GM18511 (cell line): ENCODE measurements around the gene HYI.

Experiments
- ATAC-seq: cut with Tn5 transposase; IDR thresholded peaks from one replicate; pipeline ENCODE4 v1.9.1; 2021; ENCODE audit warnings: mild to moderate bottlenecking, moderate library complexity; ENCODE audit not compliant: unreplicated experiment

HYI gene

DNA sequence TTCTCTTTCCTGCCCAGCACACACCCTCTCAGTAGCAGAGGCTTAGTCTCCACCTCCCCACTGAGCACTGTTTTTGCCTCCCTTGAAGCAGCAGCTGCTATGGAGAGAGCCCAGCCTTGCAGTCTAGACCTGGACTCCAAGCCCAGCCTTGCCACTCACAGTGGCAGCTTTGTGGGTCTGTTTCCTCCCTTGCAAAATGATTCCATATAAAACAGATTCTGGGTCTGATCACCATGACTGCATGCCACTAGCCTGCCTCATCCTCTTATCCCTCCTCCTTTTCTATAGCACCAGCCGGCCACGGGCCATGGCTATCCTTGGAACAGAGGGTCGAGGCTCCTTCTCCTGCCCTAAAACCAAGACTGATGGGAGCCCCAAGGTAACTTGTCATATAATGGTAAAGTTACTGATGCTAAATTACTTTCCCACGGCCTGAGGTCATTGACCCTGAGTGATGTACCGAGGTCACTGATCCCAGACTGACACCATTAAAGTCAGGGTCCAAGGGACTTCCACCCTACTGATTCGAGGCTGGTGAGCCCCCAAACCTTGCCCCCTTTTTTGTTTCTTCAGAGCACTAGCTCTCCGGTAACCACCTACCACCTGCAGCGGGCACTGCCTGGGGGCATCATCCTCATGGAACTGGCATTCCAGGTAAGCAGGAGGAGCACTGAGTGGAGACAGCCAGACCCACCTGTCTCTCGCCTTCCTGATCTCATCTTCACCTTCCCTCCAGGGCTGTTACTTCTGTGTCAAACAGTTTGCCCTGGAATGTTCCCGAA is 7.9 kb downstream of the HYI start:
- ATAC-seq: no peak

DNA sequence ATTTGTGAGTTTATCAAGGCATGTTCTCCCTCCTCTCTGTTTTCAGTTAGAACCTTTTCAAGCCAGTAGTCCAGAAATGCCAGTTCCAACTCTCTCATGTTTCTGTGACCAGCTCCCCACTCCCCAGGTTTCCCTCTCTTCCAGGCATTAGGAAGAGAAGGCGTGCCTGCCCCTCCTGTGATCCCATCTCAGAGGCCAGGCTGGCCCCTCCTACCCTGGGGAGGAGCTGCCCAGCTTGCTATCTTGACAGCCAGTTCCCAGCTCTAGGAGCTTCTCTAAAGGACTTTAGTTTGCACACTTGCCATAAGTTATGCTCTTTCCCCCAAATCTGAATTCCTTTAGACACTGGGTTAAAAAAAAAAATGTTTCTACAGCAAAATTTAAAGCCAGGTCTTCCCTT is 8.9 kb downstream of the HYI start:
- ATAC-seq: no peak

DNA sequence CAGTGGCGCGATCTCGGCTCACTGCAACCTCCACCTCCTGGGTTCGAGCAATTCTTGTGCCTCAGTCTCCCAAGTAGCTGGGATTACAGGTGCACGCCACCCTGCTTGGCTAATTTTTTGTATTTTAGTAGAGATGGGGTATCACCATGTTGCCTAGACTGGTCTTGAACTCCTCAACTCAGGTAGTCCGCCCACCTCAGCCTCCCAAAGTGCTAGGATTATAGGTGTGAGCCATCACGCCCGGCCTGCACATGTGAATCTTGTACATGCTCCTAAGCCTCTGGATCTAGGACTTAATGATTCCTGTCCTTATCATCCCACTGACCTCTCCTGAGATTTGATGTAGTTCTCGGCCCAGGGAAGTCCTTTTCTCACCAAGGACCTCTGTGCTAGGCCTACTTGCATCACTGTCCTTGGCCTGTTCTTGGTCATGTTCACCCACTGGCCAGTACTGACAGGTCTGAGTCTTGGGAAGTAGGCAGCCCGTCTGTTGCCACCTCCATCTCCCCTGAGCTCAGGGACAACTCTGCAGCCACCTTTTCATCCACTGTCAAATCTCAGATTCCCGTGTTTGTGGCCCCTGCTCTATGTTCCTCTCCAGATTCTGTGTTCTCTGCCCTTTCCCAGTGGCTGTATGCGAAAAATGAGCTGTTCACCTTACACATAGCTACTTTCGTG is 9.4 kb downstream of the HYI start:
- no peak for ATAC-seq

DNA sequence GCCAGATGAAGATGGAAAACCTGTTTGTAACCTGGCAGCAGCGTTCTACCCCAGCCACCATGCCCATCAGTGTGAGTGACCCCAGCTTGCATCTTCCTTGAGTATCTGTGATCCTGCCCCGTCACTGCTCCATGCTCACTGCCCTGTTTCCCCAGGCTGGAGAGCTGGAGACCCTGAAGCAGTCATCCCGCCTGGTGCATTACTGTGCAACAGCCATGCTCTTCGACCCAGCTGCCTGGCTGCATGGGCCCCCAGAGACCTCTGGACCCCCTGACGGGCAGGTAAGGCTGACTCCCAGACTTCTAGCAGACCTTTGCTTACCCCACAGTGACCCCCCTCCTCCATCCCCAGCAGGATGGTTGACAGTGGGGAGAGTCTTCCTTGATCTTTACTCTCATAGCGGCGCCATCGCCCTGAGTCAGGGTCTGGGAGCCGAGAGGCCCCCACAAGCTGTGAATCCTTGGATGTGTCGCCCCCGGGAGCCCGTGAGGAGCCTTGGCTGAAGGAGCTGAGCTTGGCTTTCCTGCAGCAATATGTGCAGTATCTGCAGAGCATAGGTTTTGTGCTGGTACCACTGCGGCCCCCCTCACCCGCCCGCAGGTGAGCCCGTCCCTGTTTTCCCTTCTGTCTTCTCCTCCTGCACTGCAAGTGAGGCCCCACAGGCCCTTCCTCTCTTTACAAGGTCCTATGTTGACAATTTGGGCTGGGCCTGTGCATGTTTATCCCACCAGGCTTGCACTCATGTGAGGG is 10.4 kb downstream of the HYI start:
- no peak for ATAC-seq

DNA sequence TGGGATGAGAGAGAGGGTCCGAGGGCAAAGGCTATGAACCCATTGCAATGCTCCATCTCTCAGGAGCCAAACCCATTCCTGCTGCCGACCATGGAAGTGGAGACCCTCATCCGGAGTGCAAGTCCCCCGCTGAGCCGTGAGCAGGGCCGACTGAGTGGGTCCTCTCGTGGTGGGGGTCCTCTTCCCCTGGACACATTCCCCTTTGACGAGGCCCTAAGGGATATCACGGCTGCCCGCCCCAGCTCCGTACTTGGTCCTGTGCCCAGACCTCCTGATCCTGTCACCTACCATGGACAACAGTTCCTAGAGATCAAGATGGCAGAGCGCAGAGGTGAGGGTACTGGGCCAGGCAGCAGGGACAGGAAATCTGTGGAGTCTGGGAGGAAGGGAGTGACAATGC is 11.0 kb downstream of the HYI start:
- no peak for ATAC-seq

DNA sequence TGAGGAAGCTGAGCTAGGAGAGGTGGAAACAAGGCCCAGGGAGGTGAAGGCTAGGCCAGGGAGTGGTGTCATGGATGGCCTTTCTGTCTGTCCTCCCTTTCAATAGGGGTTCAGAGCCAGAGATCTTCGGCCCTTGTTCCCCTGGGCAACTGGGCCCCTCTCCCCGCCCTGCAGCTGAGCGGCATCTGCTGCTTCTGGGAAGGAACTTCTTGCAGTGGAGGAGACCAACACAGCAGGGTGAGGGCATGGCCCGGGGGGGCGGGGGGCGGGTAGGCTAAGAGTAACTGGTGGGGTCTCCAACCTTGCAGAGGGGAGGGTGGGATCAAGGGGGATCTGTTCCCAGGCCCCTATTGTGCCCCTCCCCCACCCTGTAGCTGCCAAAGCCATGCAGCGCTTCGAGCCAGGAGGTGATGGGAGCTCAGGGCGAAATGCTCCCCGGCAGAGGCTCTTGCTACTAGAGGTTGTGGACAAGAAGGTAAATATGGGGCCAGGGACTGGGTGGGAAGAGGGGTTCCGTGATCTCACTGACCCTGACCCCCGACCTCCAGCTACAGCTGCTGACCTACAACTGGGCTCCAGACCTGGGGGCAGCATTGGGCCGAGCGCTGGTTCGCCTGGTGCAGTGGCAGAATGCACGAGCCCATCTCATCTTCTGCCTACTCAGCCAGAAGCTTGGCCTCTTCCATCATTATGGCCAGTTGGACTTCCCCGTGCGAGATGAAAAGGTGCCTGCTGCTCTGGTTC is 11.7 kb downstream of the HYI start:
- ATAC-seq: no peak

DNA sequence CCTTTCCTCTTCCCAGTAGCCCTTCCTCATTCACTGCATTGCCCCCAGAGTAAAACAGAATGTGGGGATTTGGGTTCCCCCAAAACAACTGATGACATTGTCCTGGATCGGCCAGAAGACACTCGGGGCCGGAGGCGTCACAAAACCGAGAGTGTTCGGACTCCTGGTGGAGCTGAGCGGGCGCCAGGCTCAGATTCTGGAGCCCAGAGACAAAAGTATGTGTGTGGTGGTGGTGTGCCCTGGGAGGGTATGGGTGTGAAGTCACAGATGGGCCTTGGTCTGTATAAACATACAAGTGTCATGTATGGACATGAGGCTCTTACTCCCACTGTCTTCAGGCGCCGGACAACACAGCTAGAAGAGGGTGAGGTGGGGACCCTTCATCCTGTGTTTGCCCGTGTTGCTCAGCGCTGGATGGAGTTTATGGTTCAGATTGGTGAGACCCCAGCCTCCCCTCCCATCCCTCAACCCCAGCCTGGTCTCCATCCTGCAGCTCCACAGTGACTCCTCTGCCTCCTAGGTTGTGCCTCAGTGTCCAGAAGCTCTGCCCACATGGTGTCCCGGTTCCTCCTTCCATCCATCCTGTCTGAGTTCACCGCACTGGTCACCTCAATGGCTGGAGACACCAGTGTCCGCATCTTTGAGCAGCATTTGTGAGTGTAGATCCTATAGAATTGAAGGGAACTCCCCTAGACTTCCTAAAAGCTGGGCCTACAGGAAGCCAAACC is 12.4 kb downstream of the HYI start:
- ATAC-seq: no peak

DNA sequence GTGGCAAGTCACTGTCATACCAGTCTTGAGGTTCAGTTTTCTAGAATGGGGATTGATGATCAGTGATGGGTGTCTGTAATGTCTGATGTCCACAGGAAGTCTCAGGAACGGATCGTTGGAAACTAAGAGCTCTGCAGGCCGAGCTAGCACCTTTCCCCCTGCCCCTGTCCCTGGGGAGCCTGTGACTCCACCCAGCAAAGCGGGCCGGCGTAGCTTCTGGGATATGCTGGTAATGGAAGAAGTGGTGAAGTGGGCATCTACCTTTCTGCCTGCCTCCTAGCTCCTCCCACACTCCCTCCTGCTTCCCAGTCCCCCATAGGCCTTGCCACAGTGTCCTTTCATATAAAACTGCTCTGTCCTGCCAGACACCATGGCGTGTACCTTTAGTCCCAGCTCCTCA is 13.4 kb downstream of the HYI start:
- ATAC-seq: no peak

DNA sequence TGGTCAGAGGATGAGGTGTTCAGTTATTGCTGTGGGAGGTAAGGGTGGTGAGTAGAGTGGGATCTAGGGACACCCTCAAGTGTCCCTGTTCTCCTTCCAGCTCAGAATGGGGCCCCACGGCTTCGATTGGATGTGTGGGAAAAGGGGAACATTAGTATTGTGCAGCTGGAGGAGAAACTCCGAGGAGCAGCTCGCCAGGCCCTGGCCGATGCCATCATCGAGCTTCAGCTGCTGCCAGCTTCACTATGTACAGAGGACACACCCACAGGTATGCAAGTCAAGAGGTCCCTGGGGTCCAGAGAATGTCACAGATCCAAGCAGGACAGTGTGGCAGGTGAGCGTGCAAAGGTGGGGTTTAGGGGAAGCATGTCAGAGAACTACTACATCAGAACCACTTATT is 13.9 kb downstream of the HYI start:
- ATAC-seq: no peak

DNA sequence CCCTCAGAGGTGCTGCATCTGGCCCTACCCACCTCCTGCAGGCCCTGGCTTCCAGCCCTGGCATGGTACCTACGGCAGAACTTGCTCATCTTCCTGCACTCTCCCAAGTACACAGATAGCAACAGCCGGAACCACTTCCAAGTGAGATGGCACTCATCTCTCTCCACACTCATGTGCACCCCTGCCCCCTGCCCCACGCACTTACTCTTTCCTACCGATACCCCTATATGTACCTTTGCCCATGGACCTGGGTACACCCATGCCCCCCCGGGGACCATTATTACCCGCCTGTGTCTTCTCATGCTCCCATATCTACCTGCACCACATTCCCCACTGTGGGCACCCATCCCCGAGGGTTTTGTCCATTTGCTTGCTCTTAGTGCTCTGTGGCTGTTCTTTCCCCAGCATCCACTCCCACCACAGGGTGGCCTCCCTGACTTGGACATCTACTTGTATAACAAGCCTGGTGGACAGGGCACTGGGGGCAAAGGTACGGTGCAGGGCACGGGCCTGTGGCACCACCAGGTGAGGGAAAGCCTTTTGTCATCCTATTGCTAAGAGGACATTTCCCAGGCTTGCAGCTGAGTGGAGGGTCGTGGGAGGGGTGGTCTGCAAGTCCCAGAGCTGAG is 14.7 kb downstream of the HYI start:
- ATAC-seq: no peak

DNA sequence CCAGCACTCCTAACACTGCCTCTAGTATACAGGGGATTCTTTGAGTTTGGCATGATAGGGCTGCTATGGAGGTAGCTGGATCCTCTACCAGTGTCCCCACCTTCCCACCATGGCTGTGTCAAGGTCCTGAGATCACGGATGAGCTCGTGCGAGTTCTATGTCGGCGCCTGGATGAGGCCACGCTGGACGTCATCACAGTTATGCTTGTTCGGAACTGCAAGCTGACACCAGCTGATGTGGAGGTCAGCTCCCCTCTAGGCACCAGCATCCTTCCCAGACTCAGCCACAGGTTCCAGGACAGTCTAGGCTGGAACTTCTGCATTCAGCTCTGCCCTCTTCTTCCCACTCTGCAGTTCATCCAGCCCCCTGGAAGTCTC is 15.2 kb downstream of the HYI start:
- no peak for ATAC-seq

DNA sequence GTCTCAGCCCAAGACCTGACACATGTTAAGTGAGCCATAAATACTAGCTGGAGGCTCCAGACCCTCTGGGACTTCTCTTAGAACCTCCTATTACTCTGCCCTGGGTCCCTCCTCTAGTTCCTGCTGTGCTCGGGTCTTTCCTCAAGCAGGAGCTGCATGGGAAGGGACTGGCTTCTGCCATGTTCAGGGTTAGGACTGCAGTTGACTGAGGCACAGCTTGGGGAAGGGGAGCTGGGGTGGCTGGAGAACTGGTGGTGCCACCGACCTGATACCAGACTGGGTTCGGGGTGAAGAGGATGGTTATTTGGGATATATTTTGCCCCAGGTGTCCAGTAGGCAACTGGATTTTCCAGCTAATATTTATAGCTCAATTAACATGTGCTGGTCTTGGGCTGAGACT is 15.7 kb downstream of the HYI start:
- ATAC-seq: no peak

DNA sequence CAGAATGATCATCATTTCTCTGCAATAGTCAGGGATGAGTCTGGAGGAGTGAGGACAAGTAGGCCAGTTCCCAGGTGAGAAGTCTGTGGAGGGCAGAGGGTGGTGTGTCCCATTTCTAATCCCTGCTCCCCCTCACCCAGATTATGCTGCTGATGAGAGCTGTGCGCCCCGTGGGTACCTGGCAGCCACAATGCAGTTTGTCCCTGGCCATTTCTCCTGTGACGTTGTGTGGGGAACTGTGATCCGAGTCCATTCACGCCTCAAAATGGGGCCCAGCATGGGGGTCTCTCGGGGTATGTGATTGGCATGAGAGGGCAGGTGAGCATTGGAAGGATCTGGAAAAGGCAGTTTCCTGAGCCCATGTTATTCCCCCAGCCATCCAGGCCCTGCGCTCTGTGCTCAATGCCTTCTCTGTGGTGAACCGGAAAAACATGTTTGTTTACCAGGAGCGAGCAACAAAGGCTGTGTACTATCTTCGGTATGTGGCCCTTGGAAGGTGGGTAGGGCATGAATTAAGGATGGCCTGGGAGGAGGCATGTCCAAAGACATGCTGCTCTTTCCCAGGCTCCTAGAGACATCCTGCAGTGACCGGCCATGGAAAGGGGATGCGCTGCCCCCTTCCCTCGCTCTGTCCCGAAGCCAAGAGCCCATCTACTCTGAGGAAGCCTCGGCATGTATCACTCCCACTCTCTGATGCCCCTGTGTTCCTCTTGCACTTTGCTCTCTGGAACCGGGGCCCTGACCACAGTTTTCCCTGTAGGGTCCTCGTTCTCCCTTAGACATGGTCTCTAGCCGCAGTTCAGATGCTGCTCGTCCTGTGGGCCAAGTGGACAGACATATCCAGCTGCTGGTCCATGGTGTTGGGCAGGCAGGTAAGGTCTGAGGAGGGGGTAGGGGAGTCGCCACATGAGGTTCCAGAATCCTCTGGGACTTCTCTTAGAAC is 16.4 kb downstream of the HYI start:
- ATAC-seq: no peak

DNA sequence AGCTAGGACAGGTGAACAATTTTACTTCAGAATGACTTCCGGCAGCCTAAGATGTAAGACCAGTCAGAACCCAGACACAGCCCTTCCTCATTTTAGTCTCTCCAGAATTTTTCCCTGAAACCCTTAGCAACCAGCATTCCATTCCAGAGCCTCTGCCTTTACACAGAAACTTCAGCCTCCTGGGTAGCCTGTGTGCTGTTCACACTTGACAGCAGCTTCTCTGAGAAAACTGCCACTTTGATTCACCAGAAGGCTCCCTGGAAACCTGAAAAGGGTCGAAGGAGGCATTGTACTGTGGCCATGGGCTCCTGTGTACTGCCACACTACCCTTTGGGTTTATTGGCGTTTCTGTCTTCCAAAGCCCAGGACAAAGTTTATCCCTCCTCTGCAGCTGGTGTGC is 17.4 kb downstream of the HYI start:
- ATAC-seq: no peak

DNA sequence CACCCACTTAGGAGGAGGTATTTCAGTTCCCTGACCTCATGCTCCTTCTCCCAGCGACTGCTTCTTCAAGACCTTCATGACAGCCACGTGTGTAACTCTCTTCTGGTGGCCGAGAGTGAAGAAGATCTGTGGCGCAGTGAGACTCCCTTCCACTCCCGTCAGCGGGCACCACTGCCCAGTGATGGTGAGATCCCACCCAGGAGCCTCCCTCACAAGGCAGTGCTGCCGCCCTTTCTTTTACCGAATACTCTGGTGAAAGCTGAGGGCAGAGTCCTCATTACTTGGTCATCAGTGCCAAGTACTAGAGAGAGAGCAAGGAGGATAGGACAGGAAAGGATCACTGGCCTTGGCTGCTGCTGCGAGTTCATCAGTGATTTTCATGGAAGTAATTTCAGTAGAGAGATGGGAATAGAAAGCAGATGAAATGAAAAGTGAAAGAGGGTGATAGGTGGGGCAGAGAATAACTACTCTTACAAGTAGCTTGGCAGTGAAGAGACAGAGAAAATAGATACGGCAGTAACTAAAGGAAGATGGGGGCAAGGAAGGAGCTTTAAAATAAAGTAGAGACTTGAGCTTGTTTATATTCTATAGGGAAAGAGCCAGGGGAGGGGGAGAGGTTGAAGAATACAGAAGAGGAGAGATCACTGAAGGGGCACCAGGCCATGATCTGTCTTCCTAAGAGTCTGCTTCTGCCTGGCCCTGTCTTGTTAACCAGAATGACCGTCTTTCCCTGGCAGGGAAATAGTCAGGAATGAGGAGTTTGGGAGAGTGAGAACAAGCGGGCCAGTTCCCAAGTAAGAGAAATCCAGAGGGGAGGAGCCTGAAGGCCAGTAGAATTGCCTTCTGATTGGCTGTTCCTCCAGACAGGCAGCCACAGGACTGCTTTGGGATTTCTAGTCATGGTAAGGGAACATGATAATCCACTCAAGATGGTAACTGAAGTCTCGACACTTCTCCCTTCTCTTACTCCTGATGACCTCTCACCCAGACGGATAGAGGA is 18.3 kb downstream of the HYI start:
- ATAC-seq: no peak

DNA sequence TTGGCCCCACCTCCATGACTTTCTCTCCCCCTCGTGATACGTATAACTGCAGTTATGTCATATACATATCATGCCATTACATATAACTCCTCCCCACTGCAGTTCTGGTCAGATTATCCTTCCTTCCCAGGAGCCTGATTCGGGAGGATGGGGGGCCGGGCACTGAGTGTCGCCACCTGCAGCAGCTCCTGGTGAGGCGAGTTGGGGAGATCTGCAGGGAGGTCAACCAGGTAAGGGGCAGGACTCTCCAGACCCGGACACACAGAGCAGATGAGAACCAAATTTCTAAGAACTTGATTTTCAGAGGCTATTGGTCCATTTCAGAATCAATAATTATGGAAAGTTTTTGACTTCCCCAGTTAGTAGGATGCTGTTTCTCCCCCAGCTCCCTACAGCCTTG is 19.5 kb downstream of the HYI start:
- no peak for ATAC-seq

DNA sequence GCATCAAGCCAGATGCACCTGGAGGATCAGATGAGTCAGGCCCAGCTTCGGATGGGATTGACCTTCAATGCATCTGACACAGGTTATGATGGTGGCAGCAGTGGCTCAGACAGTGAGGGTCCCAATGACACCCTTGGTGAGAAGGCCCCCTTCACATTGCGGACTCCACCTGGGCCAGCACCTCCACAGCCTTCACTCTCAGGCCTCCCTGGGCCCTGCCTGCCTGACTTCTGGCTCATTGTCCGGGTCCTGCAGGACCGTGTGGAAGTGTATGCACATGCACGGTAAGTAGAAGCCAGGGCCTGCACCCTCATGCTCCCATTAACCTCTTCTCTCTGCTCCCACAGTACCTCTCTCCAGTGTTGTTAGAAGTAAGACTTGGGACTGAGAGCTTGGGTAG is 20.8 kb downstream of the HYI start:
- no peak for ATAC-seq
